HG02678 (cell line): ENCODE measurements around the gene FRAT2.
"Not testable (repeated sequence)": the region's sequence is repeated elsewhere in the genome, so short reads cannot be mapped to it uniquely, and the experiment has no call there.

Experiments
- ATAC-seq: cut with Tn5 transposase; IDR thresholded peaks from one replicate; pipeline ENCODE4 v1.9.1; 2021; ENCODE audit warnings: mild to moderate bottlenecking, moderate library complexity; ENCODE audit not compliant: unreplicated experiment

The FRAT2 gene

GRCh38 chr10:97292862-97293198, 41.7 kb downstream of the FRAT2 start:
- ATAC-seq: no peak

DNA sequence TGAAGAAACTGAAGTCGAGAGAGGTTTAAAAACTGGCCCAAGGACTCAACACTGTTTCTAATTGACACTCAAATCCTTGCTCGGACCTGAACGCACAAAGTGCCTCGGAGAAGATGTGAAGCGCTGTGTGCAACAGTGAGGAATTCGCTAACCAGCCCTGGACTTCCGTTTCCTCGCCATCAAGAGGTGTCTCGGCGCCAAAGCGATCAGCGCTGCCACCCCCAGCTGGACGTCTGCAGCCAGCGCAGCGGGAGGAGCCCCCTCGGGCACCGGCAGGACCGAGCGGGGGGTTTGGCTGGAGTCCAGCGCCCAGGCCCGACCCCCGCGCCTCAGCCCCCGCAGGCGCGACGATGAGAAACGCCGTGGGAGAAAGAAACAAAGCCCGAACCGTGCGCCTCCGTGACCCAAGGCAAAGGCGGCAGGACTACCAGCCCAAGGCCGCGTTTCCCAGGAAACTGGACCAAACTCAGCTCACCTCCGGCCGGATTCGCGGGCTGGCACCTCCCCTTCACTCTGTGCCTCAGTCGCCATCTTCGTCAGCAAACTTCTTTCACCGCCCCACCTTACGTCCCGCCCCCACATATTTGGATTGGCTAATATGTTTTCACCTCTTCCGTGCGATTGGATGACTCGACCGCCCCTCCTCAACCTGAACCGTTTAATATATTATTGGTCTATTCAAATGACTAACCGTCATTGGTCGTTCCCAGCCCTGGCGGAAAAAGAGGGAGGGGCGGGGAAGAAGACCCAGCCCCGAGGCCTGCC, 42.2 kb downstream of the FRAT2 start, which contains the start of gene ARHGAP19:
ARHGAP19 (minus strand) TSS at position 541 of the 765 bp plus-strand sequence; CDS start at position 531, 10 bp downstream.
- peak; percentile 95 for ATAC-seq

- no peak for ATAC-seq
Observed at GRCh38 chr10:97291357-97292096, 43.0 kb downstream of the FRAT2 start.

DNA sequence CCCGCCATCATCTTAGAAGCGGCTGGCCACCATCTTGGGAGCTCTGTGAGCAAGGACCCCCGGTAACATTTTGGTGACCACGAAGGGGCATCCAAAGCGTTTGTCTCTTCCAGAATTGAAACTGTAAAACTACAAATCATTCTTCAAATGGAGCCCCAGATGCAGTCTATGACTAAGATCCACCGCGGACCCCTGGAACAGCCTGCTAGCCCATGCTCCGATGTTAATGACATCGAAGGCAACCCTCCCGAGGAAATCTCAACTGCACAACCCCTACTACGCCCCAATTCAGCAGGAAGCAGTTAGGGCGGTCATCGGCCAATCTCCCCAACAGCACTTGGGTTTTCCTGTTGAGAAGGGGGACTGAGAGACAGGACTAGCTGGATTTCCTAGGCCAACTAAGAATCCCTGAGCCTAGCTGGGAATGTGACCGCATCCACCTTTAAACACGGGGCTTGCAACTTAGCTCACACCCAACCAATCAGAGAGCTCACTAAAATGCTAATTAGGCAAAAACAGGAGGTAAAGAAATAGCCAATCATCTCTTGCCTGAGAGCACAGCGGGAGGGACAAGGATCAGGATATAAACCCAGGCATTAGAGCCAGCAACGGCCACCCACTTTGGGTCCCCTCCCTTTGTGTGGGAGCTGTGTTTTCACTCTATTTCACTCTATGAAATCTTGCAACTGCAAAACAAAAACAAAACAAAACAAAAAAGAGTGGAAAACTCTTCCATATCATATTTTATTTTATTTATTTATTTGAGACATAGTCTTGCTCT, 43.8 kb downstream of the FRAT2 start:
- not testable (repeated sequence) for ATAC-seq

DNA sequence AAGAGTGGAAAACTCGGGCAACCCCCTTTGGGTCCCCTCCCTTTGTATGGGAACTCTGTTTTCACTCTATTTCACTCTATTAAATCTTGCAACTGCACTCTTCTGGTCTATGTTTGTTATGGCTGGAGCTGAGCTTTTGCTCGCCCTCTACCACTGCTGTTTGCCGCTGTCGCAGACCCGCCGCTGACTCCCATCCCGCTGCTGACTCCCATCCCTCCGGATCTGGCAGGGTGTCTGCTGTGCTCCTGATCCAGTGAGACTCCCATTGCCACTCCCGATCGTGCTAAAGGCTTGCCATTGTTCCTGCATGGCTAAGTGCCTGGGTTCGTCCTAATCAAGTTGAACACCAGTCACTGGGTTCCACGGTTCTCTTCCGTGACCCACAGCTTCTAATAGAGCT, 44.5 kb downstream of the FRAT2 start:
- not testable (repeated sequence) for ATAC-seq
